NCI-H748 treated with DMSO at 0.1 percent for 48 hours (cell line): Measurements from ENCODE around the gene DCAF11.

Experiments
- DNase-seq: peaks from one replicate; lab custom pipeline; 2025; lab: John Stamatoyannopoulos, UW

DCAF11 gene

GRCh38 chr14:24121210-24121609, 6.6 kb downstream of the DCAF11 start:
- DNase-seq = no peak

DNA sequence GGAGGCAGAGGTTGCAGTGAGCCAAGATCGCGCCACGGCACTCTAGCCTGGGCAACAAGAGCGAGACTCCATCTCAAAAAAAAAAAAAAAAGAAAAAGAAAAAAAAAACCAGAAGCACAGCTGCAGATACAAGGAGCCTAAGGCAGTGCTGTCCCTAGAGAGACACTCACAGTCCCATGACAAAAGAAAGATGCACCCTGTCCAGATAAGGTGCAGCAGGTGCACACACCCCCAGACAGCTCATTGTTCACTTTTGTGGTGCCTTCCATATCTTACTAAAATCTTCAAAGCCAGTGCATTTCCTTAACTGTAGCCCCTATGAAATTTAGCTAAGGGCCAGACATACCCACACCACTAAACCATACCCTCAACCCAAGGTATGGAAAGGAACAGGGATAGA, 7.8 kb downstream of the DCAF11 start:
- DNase-seq = no peak

- no peak for DNase-seq
These were observed 8.3 kb downstream of the DCAF11 start for GRCh38 chr14:24122898-24123297.

- no peak for DNase-seq
These were observed 9.1 kb downstream of the DCAF11 start for GRCh38 chr14:24123424-24124417.

DNA sequence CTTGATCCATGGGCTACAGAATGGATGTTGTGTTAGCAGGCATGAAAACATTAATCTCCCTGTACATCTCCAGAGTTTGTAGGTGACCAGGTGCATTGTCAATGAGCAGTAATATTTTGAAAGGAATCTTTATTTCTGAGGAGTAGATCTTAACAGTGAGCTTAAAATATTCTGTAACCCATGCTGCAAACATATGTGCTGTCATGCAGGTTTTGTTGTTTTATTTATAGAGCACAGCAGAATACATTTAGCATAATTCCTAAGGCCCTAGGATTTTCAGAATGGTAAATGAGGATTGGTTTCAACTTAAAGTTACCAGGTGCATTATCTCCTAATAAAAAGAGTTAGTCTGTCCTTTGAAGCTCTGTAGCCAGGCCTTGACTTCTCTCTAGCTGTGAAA, 12.4 kb downstream of the DCAF11 start:
- DNase-seq = no peak

DNA sequence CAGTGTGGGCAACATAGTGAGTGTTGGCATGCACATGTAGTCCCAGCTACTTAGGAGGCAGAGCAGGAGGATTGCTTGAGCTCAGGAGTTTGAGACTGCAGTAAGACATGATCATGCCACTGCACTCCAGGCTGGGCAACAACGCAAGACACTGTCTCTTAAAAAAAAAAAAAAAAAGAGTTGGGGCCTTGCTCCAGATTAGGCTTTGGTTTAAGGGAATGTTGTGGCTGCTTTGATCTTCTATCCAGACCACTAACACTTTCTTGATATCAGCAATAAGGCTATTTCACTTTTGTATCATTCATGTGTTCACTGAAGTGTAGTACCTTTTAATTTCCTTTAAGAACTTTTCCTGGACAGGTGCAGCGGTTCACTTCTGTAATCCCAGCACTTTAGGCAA, 13.1 kb downstream of the DCAF11 start:
- no peak for DNase-seq

DNA sequence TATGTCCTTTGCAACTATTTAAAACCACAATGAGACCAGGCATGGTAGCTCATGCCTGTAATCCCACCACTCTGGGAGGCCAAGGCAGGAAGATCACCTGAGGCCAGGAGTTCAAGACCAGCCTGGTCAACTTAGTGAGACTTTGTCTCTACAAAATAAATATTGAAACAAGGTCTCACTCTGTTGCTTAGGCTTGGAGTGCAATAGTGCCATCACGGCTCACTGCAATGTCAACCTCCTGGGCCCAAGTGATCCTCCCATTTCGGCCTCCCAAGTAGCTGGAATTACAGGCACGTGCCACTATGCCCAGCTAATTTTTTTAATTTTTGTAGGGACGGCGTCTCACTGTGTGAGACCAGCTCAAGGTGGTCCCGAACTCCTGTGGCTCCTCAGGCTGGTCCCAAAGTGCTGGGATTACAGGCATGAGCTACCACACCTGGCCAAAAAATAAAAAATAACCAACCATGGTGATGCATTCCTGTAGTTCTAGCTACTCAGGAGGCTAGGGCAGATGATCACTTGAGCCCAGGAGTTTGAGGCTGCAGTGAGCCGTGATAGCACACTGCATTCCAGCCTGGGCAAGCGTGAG, 14.9 kb downstream of the DCAF11 start:
- DNase-seq = no peak

DNA sequence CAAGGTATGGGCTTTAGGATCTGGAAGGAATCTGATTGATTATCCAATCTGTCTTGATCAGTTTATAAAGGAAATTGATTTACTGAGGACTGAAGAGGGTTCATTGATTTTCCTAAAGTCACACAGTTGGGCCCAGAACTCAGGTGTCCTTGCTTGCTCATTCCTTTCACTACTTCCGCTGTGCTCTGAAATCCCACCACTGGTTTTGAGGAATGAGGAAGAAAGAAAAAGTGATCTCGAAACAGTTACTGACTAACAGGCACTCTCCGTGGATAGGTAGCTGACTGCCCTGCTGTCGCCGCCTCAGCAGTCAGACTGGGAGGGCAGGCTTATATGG, 15.8 kb downstream of the DCAF11 start, which contains the start of gene FITM1:
Gene FITM1, plus strand, starts transcription at position 280 of the 337 bp plus-strand sequence. CDS start 905 bp downstream, outside the sequence.
- DNase-seq = no peak

DNA sequence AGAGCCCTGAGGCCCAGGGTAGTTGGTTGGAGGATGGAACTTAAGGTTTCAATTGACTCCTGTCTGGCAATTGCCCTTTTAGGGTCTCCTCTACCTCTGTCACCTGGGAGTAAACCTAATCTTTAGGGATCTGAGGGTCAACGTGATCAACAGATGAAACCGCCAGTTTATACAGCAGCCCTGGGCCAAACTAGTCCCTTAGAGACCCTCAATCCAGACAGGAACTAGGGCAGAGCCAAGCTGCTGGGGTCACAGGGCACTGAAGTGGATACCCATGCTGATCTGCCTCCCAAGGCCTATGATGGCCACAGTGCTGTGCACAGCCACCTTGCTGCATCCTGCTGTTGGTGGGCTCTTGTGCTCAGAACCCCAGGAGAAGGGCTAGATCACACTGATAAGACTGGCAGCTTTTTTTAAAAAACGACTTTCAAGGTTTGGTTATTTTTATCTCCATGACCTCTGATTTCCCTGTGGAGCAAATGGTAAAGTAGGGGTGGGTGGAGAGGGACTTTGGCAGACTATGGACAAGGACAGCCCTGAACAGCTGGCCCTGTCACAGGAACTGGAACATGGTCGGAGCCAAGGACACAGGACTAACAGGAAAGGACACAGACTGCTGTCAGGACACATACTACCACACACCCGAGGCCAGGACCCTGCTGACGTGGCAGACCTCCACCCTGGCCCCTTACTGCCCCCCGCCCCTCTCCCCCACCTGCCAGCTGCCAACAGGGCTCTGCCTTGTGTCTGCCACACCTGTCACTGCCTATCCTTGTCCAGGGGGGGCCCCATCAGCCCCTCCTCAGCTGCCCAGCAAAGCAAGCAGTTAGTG, 16.4 kb downstream of the DCAF11 start:
- DNase-seq = no peak

DNA sequence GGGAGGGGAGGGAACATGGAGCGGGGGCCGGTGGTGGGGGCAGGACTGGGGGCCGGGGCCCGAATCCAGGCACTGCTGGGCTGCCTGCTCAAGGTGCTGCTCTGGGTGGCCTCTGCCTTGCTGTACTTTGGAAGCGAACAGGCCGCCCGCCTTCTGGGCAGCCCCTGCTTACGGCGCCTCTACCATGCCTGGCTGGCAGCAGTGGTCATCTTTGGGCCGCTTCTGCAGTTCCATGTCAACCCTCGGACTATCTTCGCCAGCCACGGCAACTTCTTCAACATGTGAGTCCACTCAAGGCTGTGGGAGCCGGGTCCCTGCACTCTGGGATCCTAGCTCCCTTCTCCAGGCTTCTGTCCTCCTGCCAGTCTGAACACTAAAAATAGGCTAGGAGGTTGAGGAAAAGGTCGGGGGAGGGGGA, 17.0 kb downstream of the DCAF11 start:
- no peak for DNase-seq

GRCh38 chr14:24132061-24132685, 17.6 kb downstream of the DCAF11 start:
- no peak for DNase-seq

DNA sequence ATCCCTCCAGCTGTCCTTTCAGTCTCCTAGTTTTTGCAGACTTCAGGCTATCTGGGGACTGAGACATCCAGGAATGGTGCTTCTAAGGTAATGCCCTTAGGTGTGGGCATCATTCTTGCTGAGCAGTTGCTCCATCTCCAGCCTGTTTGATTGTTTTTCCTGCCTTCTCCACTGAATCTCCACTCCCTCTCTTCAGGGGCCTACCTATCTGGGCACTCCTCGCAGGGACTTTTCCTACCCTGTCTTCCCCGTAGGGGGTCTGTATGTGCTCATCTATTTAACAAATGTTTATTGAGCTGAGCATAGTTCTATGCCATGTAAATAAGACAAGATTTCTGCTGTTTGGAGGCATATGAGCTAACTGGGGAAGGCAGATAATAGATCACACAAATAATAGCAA, 18.4 kb downstream of the DCAF11 start:
- DNase-seq = no peak

- DNase-seq = no peak
These were observed 19.2 kb downstream of the DCAF11 start for GRCh38 chr14:24133735-24134134.

DNA sequence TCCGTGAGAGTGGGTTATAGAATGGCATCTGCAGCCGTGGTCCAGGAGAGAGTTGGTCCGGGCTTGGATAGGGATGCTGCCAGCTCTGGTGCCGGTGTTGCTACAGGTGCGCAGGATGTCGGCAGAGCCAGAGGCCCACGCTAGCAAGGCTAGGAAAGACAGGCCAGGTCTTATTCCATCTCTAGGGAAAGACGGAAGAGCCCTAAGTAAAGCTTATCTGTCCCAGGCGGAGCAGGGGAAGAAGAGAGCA, 20.9 kb downstream of the DCAF11 start:
- no peak for DNase-seq

GRCh38 chr14:24135834-24136683, 21.5 kb downstream of the DCAF11 start, which contains the start of gene PSME1:
Gene PSME1, plus strand, starts transcription at chr14:24136194. Its CDS starts 69 bp downstream, at chr14:24136263.
- peak; percentile 73 for DNase-seq

DNA sequence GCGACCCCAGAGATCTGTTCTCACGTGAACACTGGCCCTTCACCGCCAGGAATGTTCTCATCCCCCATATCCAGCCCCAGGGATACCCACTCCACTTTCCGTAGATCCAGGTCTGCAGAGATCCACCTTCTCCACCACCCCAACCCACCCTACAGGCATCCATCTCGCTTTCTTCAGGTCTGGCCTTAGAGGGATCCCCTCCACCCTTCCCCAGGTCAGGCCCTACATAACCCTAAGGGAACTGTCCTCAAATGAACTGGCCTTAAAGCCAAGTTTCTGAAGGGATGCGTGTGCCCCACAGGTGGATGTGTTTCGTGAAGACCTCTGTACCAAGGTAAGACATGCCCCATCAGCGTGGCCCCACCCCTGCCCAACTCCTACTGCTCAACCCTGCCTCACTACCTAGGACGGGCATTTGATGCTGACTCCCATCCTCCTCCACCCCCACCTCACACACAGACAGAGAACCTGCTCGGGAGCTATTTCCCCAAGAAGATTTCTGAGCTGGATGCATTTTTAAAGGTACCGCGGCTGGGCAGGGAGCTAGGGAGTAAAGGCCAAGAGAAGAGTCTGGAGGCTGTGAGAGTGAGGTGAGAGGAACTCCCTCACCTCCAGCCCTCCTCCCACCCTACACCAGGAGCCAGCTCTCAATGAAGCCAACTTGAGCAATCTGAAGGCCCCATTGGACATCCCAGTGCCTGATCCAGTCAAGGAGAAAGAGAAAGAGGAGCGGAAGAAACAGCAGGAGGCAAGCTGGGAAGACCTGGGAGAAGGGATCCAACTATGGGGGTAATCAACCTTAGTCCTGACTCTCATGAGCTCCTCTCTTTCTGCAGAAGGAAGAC, 22.3 kb downstream of the DCAF11 start:
- DNase-seq = no peak

- DNase-seq = no peak
These were observed 23.2 kb downstream of the DCAF11 start for GRCh38 chr14:24137529-24138395.

GRCh38 chr14:24138396-24139271, 24.1 kb downstream of the DCAF11 start:
- no peak for DNase-seq
